Stimulated activated naive CD8-positive, alpha-beta T cell treated with anti-CD3 and anti-CD28 coated beads, Interleukin-15, amount 100 ng/mL, for 72 hours (primary cell): Measurements from ENCODE around the gene SRSF3.

ENCODE experiments used
- ATAC-seq: fragments of 150-1000 bp; cut with Tn5 transposase; 2 replicates; pipeline ENCODE4 v1.10.0; 2021; ENCODE audit warnings: mild to moderate bottlenecking, moderate library complexity
- DNase-seq, 2 donors: peaks; one replicate each; pipeline ENCODE4 v3.0.0; 2021 to 2022
- H3K27ac Mint-ChIP-seq, 2 donors: one replicate each; pipeline ENCODE4 v1.8.0; 2022; ENCODE audit warnings: mild to moderate bottlenecking in 2 of 2, mixed read lengths in 2 of 2, moderate library complexity in 2 of 2
- H3K27me3 Mint-ChIP-seq: one replicate; pipeline ENCODE4 v1.8.0; 2022; ENCODE audit warnings: mixed read lengths
- H3K4me1 Mint-ChIP-seq: one replicate; pipeline ENCODE4 v1.8.0; 2022; ENCODE audit warnings: mild to moderate bottlenecking, mixed read lengths
- H3K4me3 Mint-ChIP-seq, 2 donors: one replicate each; pipeline ENCODE4 v1.8.0; 2022; ENCODE audit warnings: mild to moderate bottlenecking in 2 of 2, mixed read lengths in 2 of 2, moderate library complexity in 1 of 2
- H3K9me3 Mint-ChIP-seq, 2 donors: one replicate each; pipeline ENCODE4 v1.8.0; 2022; ENCODE audit warnings: mixed read lengths in 2 of 2

Gene SRSF3

GRCh38 chr6:36622901-36623546 lies 28.9 kb downstream of the SRSF3 start:
- ATAC-seq = peak; percentile 49
- H3K9me3 Mint-ChIP-seq = no peaks in the 10 kb centered on the region
- no peak overlapping the region for H3K27ac Mint-ChIP-seq

GRCh38 chr6:36623547-36624459 lies 29.6 kb downstream of the SRSF3 start:
- Mint-ChIP-seq H3K9me3 (no peaks in the 10 kb centered on the region), H3K4me3 (no peak overlapping the region), H3K27me3 (no peaks in the 10 kb centered on the region), H3K27ac (no peak overlapping the region), H3K4me1 (peaks cover 34% of the 10 kb centered on the region)
- DNase-seq (peak; percentile 70 to 74), ATAC-seq (peak; percentile 81)

More at GRCh38 chr6:36622901-36623546, 28.9 kb downstream of the SRSF3 start:
- DNase-seq = no peak
- Mint-ChIP-seq H3K4me1 (peaks cover 31% of the 10 kb centered on the region), H3K27me3 (no peaks in the 10 kb centered on the region), H3K4me3 (no peak overlapping the region)

GRCh38 chr6:36624461-36625157 lies 30.4 kb downstream of the SRSF3 start:
- Mint-ChIP-seq H3K9me3 (no peaks in the 10 kb centered on the region), H3K27ac (no peak overlapping the region), H3K4me3 (no peak overlapping the region), H3K4me1 (peaks cover 34% of the 10 kb centered on the region), H3K27me3 (no peaks in the 10 kb centered on the region)
- DNase-seq = no peak
- no peak for ATAC-seq

GRCh38 chr6:36625158-36625919 lies 31.2 kb downstream of the SRSF3 start:
- DNase-seq = no peak

GRCh38 chr6:36626636-36627035 lies 32.5 kb downstream of the SRSF3 start:
- DNase-seq = no peak
- no peak for ATAC-seq
- peaks cover 34% of the 10 kb centered on the region for H3K4me1 Mint-ChIP-seq
- no peak overlapping the region for H3K4me3 Mint-ChIP-seq
- H3K27me3 Mint-ChIP-seq = no peaks in the 10 kb centered on the region
- no peaks in the 10 kb centered on the region for H3K9me3 Mint-ChIP-seq
- no peak overlapping the region for H3K27ac Mint-ChIP-seq

More at GRCh38 chr6:36625158-36625919, 31.2 kb downstream of the SRSF3 start:
- Mint-ChIP-seq H3K27me3 (no peaks in the 10 kb centered on the region), H3K9me3 (no peaks in the 10 kb centered on the region), H3K27ac (peak overlapping the region in 1 of 2 donors; percentile 28), H3K4me3 (no peak overlapping the region), H3K4me1 (peaks cover 34% of the 10 kb centered on the region)
- ATAC-seq = no peak

- Mint-ChIP-seq H3K9me3 (no peaks in the 10 kb centered on the region), H3K4me1 (peaks cover 34% of the 10 kb centered on the region)
These were observed 33.0 kb downstream of the SRSF3 start for GRCh38 chr6:36627141-36627540.

GRCh38 chr6:36627801-36628246 lies 33.7 kb downstream of the SRSF3 start:
- ATAC-seq (no peak), DNase-seq (no peak)
- no peaks in the 10 kb centered on the region for H3K27me3 Mint-ChIP-seq
- H3K9me3 Mint-ChIP-seq = no peaks in the 10 kb centered on the region
- no peak overlapping the region for H3K4me3 Mint-ChIP-seq
- peak overlapping the region in 1 of 2 donors; percentile 80 for H3K27ac Mint-ChIP-seq
- H3K4me1 Mint-ChIP-seq = peaks cover 30% of the 10 kb centered on the region

More at GRCh38 chr6:36627141-36627540, 33.0 kb downstream of the SRSF3 start:
- DNase-seq = no peak
- H3K4me3 Mint-ChIP-seq = no peak overlapping the region
- peak overlapping the region; percentile 35 to 63 for H3K27ac Mint-ChIP-seq
- H3K27me3 Mint-ChIP-seq = no peaks in the 10 kb centered on the region
- no peak for ATAC-seq

- Mint-ChIP-seq H3K4me3 (no peak overlapping the region), H3K27me3 (no peaks in the 10 kb centered on the region), H3K27ac (no peak overlapping the region), H3K9me3 (no peaks in the 10 kb centered on the region), H3K4me1 (peaks cover 16% of the 10 kb centered on the region)
- ATAC-seq = no peak
- no peak for DNase-seq
These were observed 35.6 kb downstream of the SRSF3 start for GRCh38 chr6:36629784-36630183.

- H3K4me1 Mint-ChIP-seq = peaks cover 10% of the 10 kb centered on the region
- H3K27me3 Mint-ChIP-seq = no peaks in the 10 kb centered on the region
- no peak overlapping the region for H3K4me3 Mint-ChIP-seq
- DNase-seq = no peak
- ATAC-seq = no peak
- H3K9me3 Mint-ChIP-seq = no peaks in the 10 kb centered on the region
- H3K27ac Mint-ChIP-seq = no peak overlapping the region
These were observed 37.3 kb downstream of the SRSF3 start for GRCh38 chr6:36631326-36632011.

GRCh38 chr6:36633370-36633769 lies 39.2 kb downstream of the SRSF3 start:
- peak overlapping the region in 1 of 2 donors; percentile 10 for H3K27ac Mint-ChIP-seq
- H3K4me3 Mint-ChIP-seq = no peak overlapping the region
- no peaks in the 10 kb centered on the region for H3K4me1 Mint-ChIP-seq
- no peak for DNase-seq
- ATAC-seq = no peak
- no peaks in the 10 kb centered on the region for H3K9me3 Mint-ChIP-seq
- peaks cover 7% of the 10 kb centered on the region for H3K27me3 Mint-ChIP-seq

GRCh38 chr6:36633915-36634314 lies 39.8 kb downstream of the SRSF3 start:
- Mint-ChIP-seq H3K4me1 (no peaks in the 10 kb centered on the region), H3K27ac (peak overlapping the region in 1 of 2 donors; percentile 33), H3K4me3 (no peak overlapping the region), H3K27me3 (peaks cover 7% of the 10 kb centered on the region), H3K9me3 (no peaks in the 10 kb centered on the region)
- no peak for ATAC-seq
- DNase-seq = no peak

GRCh38 chr6:36634317-36635108 lies 40.4 kb downstream of the SRSF3 start:
- no peaks in the 10 kb centered on the region for H3K4me1 Mint-ChIP-seq
- peaks cover 7% of the 10 kb centered on the region for H3K27me3 Mint-ChIP-seq
- H3K9me3 Mint-ChIP-seq = no peaks in the 10 kb centered on the region
- no peak overlapping the region for H3K4me3 Mint-ChIP-seq
- H3K27ac Mint-ChIP-seq = no peak overlapping the region
- DNase-seq = no peak
- ATAC-seq = no peak

- Mint-ChIP-seq H3K9me3 (no peaks in the 10 kb centered on the region), H3K27me3 (peaks cover 7% of the 10 kb centered on the region), H3K4me1 (no peaks in the 10 kb centered on the region), H3K27ac (no peak overlapping the region), H3K4me3 (no peak overlapping the region)
- ATAC-seq (no peak), DNase-seq (no peak)
These were observed 42.1 kb downstream of the SRSF3 start for GRCh38 chr6:36636283-36636682.
